ENCODE measurements around the gene CDH4. TPM values are rescaled to one million over a fixed set of nuclear protein-coding genes. Genes with fewer than 3 reads are reported as not detected.

CDH4 gene
- total RNA-seq, 1 experiment from 2014 or later = not detected

DNA sequence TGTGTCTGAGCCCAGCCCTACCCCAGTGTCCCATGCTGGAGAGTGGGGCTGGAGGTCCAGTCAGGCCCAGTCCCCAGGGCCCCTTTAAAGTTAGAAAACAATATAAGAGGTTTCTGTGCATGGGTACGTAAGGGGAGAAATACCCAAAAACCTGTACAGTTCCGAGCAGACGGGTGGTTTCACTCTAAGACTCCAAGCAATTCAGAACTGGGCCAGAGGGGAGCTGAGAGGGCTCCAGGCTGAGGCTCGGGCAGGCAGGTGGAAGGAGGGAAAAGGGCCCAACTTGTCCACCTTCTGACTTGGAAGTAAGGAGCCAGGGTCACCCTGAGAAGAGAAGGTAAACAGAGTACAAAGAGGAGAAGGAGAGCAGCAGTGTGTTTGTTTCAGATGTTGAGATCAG is 296.0 kb downstream of the CDH4 start:
- DNase-seq = no peak
- H3K27ac Mint-ChIP-seq (ENCODE audit: unreplicated experiment) = no peak overlapping the region
- H3K9me3 ChIP-seq = peaks cover 21% of the 10 kb centered on the region
- ChIA-PET CTCF (no interaction called here), POLR2A (no interaction called here)
- TF ChIP-seq, protein P1, sequence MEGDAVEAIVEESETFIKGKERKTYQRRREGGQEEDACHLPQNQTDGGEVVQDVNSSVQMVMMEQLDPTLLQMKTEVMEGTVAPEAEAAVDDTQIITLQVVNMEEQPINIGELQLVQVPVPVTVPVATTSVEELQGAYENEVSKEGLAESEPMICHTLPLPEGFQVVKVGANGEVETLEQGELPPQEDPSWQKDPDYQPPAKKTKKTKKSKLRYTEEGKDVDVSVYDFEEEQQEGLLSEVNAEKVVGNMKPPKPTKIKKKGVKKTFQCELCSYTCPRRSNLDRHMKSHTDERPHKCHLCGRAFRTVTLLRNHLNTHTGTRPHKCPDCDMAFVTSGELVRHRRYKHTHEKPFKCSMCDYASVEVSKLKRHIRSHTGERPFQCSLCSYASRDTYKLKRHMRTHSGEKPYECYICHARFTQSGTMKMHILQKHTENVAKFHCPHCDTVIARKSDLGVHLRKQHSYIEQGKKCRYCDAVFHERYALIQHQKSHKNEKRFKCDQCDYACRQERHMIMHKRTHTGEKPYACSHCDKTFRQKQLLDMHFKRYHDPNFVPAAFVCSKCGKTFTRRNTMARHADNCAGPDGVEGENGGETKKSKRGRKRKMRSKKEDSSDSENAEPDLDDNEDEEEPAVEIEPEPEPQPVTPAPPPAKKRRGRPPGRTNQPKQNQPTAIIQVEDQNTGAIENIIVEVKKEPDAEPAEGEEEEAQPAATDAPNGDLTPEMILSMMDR (IDR thresholded peaks at IDR 0.05; ENCODE audit: insufficient read depth in 1 of 2, low read depth in 1 of 2, low read length in 1 of 2, severe bottlenecking in 1 of 2, unreplicated experiment in 1 of 2) = no peak
- peaks cover 23% of the 10 kb centered on the region for H3K27me3 Mint-ChIP-seq (ENCODE audit: insufficient read depth, unreplicated experiment)
- intact Hi-C loops (cut with micrococcal nuclease; ENCODE audit: unreplicated experiment) = no loop called here
- no peaks in the 10 kb centered on the region for H3K36me3 ChIP-seq (ENCODE audit: control insufficient read depth, insufficient read depth, low read length)
- H3K4me1 ChIP-seq = no peaks in the 10 kb centered on the region
- H3K9me3 Mint-ChIP-seq (ENCODE audit: unreplicated experiment) = peaks cover 22% of the 10 kb centered on the region
- no peak overlapping the region for H3K4me3 ChIP-seq (ENCODE audit: low read depth, low read length)
- no peaks in the 10 kb centered on the region; the same call in 1 of the 2 replicates for H3K27me3 ChIP-seq (replicated peaks; ENCODE audit: control insufficient read depth, insufficient read depth, low read length)
- no peak overlapping the region for H3K4me3 Mint-ChIP-seq (ENCODE audit: unreplicated experiment)
- no peaks in the 10 kb centered on the region for H3K4me1 Mint-ChIP-seq (ENCODE audit: low read depth, unreplicated experiment)
- no TSS peak for BruUV-seq (replicated peaks)
- H3K36me3 Mint-ChIP-seq (ENCODE audit: insufficient read depth, unreplicated experiment) = no peaks in the 10 kb centered on the region

DNA sequence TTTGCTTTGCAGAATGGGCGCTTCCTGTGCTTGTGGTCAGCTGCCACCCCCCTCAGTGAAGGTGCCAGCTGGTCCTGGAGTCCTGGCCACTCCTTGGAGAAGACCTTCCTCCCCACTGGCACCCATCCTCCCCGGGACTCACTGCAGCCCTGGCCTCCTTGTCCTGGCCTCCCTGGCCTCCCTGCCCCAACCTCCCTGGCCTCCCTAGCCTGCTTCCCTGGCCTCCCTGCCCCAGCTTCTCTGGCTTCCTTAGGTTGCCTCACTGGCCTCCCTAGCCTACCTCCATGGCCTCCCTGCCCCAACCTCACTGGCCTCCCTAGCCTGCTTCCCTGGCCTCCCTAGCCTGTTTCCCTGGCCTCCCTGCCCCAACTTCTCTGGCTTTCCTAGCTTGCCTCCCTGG is 297.8 kb downstream of the CDH4 start:
- no peak overlapping the region for H3K27ac Mint-ChIP-seq (ENCODE audit: unreplicated experiment)
- no peaks in the 10 kb centered on the region for H3K36me3 Mint-ChIP-seq (ENCODE audit: insufficient read depth, unreplicated experiment)
- TF ChIP-seq, protein P1 (IDR thresholded peaks at IDR 0.05; ENCODE audit: insufficient read depth in 1 of 2, low read depth in 1 of 2, low read length in 1 of 2, severe bottlenecking in 1 of 2, unreplicated experiment in 1 of 2) = no peak
- ChIA-PET CTCF (no interaction called here), POLR2A (no interaction called here)
- Histone ChIP-seq H3K9me3 (peaks cover 21% of the 10 kb centered on the region), H3K27me3 (replicated peaks; ENCODE audit: control insufficient read depth, insufficient read depth, low read length) (no peaks in the 10 kb centered on the region), H3K4me1 (no peaks in the 10 kb centered on the region), H3K36me3 (ENCODE audit: control insufficient read depth, insufficient read depth, low read length) (no peaks in the 10 kb centered on the region), H3K4me3 (ENCODE audit: low read depth, low read length) (no peak overlapping the region)
- H3K27me3 Mint-ChIP-seq (ENCODE audit: insufficient read depth, unreplicated experiment) = peaks cover 19% of the 10 kb centered on the region
- peaks cover 29% of the 10 kb centered on the region for H3K9me3 Mint-ChIP-seq (ENCODE audit: unreplicated experiment)
- BruUV-seq (replicated peaks) = no TSS peak
- no peak for DNase-seq
- intact Hi-C loops (cut with micrococcal nuclease; ENCODE audit: unreplicated experiment) = no loop called here
- H3K4me3 Mint-ChIP-seq (ENCODE audit: unreplicated experiment) = no peak overlapping the region
- no peaks in the 10 kb centered on the region for H3K4me1 Mint-ChIP-seq (ENCODE audit: low read depth, unreplicated experiment)

DNA sequence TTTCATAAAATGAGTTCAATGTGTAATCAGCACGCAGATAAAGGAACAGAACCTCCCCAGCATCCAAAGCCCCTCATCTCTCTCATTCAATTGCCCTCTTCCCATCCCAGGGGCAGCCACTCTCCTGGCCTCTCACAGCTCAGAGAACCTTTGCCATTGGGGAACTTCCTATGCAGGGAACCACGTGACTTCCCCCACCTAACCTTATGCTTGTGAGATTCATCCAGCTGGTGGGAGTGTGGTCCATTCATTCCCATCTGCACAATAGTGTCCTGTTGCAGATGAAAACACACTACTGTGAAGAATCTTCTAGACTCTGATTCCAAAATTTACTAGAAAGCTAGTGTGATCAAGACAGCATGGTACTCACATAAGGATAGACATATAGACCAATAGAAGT is 299.3 kb downstream of the CDH4 start:
- peaks cover 19% of the 10 kb centered on the region for H3K27me3 Mint-ChIP-seq (ENCODE audit: insufficient read depth, unreplicated experiment)
- ChIA-PET POLR2A (no interaction called here), CTCF (no interaction called here)
- H3K4me3 Mint-ChIP-seq (ENCODE audit: unreplicated experiment) = no peak overlapping the region
- peaks cover 29% of the 10 kb centered on the region for H3K9me3 Mint-ChIP-seq (ENCODE audit: unreplicated experiment)
- no peaks in the 10 kb centered on the region for H3K4me1 Mint-ChIP-seq (ENCODE audit: low read depth, unreplicated experiment)
- intact Hi-C loops (cut with micrococcal nuclease; ENCODE audit: unreplicated experiment) = no loop called here
- TF ChIP-seq, protein P1 (IDR thresholded peaks at IDR 0.05; ENCODE audit: insufficient read depth in 1 of 2, low read depth in 1 of 2, low read length in 1 of 2, severe bottlenecking in 1 of 2, unreplicated experiment in 1 of 2) = no peak
- no TSS peak for BruUV-seq (replicated peaks)
- no peak overlapping the region for H3K27ac Mint-ChIP-seq (ENCODE audit: unreplicated experiment)
- Histone ChIP-seq H3K4me1 (no peaks in the 10 kb centered on the region), H3K27me3 (replicated peaks; ENCODE audit: control insufficient read depth, insufficient read depth, low read length) (no peaks in the 10 kb centered on the region), H3K4me3 (ENCODE audit: low read depth, low read length) (no peak overlapping the region), H3K36me3 (ENCODE audit: control insufficient read depth, insufficient read depth, low read length) (no peaks in the 10 kb centered on the region), H3K9me3 (peaks cover 16% of the 10 kb centered on the region)
- DNase-seq = no peak
- H3K36me3 Mint-ChIP-seq (ENCODE audit: insufficient read depth, unreplicated experiment) = no peaks in the 10 kb centered on the region
